Loucy (cell line): ENCODE measurements around the gene SFXN3.
A peak's percentile ranks its signal among the peaks of the same experiment; 100 is the strongest.

Experiments used
- EZH2phosphoT487 ChIP-seq: fragments of 200-600 bp; IDR thresholded peaks from 2 replicates; pipeline ENCODE4 v1.6.1; 2018; ENCODE audit warnings: antibody characterized with exemption, mild to moderate bottlenecking, moderate library complexity, borderline replicate concordance
- TF ChIP-seq, protein P1 (sequence below): fragments of 200-600 bp; sonication (generic); conservative IDR thresholded peaks from 2 replicates; pipeline ENCODE4 v1.5.1; 2014; ENCODE audit warnings: mild to moderate bottlenecking, antibody characterized with exemption, low read length

DNA sequence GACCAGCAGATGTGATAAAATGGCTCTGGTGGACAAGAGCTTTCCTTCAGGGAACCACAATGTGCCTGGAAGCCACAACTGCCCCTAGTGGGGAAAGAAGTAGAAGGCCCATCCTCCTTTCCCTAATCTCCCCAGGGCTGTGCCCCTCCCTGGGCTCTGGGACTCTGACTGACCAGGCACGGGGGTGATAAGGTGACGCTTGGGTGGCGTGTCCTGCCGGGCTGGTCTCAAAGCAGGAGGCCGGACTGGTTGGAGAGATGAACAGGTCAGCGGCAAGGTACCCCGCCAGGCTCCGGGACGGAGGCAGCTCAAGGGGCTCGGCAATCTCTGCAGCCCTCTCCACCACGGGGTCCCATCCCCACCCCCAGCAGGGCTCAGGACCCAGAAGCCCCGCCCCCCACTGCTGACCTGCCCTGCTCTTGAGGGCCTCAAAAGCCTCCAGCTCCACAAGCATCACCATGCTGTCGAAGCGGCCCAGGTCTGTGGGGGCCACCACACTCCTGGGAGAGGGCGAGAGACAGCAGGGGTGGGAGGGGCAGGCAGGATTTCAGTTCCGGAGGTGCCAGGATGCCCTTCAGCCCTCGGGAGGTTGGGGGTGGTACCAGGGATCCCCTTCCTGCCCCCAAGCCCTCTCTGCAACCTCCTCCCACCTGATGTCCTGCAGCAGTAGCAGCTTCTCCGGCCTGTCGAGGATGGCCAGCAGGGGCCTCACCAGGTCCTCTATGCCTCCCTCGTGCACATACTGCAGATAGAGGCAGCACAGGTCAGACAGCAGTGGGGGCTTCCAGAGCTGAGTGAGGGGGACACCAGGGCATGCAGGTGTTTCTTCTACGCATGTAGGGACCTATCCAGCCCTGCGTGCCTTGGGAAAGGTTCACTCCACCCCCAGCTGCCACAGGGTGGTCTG lies 19.3 kb upstream of the SFXN3 start:
- TF ChIP-seq, protein P1, sequence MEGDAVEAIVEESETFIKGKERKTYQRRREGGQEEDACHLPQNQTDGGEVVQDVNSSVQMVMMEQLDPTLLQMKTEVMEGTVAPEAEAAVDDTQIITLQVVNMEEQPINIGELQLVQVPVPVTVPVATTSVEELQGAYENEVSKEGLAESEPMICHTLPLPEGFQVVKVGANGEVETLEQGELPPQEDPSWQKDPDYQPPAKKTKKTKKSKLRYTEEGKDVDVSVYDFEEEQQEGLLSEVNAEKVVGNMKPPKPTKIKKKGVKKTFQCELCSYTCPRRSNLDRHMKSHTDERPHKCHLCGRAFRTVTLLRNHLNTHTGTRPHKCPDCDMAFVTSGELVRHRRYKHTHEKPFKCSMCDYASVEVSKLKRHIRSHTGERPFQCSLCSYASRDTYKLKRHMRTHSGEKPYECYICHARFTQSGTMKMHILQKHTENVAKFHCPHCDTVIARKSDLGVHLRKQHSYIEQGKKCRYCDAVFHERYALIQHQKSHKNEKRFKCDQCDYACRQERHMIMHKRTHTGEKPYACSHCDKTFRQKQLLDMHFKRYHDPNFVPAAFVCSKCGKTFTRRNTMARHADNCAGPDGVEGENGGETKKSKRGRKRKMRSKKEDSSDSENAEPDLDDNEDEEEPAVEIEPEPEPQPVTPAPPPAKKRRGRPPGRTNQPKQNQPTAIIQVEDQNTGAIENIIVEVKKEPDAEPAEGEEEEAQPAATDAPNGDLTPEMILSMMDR: peak; percentile 29
- TF ChIP-seq EZH2phosphoT487: no peak
